Neural cell (in vitro differentiated cells): ENCODE measurements around the gene CAVIN1. TPM values are rescaled to one million over a fixed set of nuclear protein-coding genes. Genes with fewer than 3 reads are reported as not detected.

Experiments used
- H2AFZ ChIP-seq: fragments of 200-600, 300-800 bp; sonication (generic), shearing (Covaris generic); 2 replicates; pipeline ENCODE4 v1.6.0; 2014; ENCODE audit warnings: low read depth, mild to moderate bottlenecking, antibody characterized with exemption, low read length, moderate library complexity
- H3F3A ChIP-seq: fragments of 200-600 bp; shearing (Covaris generic); 2 replicates; pipeline ENCODE4 v1.6.1; 2016; ENCODE audit warnings: mild to moderate bottlenecking, moderate library complexity, mixed read lengths, antibody characterized with exemption, low read length; ENCODE audit not compliant: insufficient read depth, poor library complexity, severe bottlenecking
- H3K27ac ChIP-seq: fragments of 200-600, 300-800 bp; sonication (generic), shearing (Covaris generic); 2 replicates; pipeline ENCODE4 v1.5.1; 2014; ENCODE audit warnings: mild to moderate bottlenecking, low read length, moderate library complexity
- H3K27me3 ChIP-seq: fragments of 300-800, 200-600 bp; sonication (generic), shearing (Covaris generic); 2 replicates; pipeline ENCODE4 v1.6.0; 2014; ENCODE audit warnings: mild to moderate bottlenecking, low read depth, low read length, moderate library complexity; ENCODE audit not compliant: insufficient read depth
- H3K36me3 ChIP-seq: fragments of 300-800, 200-600 bp; sonication (generic), shearing (Covaris generic); 2 replicates; pipeline ENCODE4 v1.5.1; 2014; ENCODE audit warnings: mild to moderate bottlenecking, antibody characterized with exemption, low read length, moderate library complexity; ENCODE audit not compliant: insufficient read depth
- H3K4me2 ChIP-seq: fragments of 300-800, 200-600 bp; sonication (generic), shearing (Covaris generic); 2 replicates; pipeline ENCODE4 v1.6.0; 2014; ENCODE audit warnings: mild to moderate bottlenecking, low read length
- H3K4me3 ChIP-seq: fragments of 300-800, 200-600 bp; sonication (generic), shearing (Covaris generic); 2 replicates; pipeline ENCODE4 v1.5.1; 2014; ENCODE audit warnings: mild to moderate bottlenecking, low read length, moderate library complexity
- H3K79me2 ChIP-seq: fragments of 200-600 bp; shearing (Covaris generic); replicated peaks from 2 replicates; pipeline ENCODE4 v1.6.0; 2014; ENCODE audit warnings: mild to moderate bottlenecking, low read length, moderate library complexity; ENCODE audit not compliant: insufficient read depth
- H3K9ac ChIP-seq: fragments of 300-800, 200-600 bp; sonication (generic), shearing (Covaris generic); 2 replicates; pipeline ENCODE4 v1.6.1; 2016; ENCODE audit warnings: mild to moderate bottlenecking, low read length, mixed read lengths
- H3K9me2 ChIP-seq: fragments of 200-600 bp; shearing (Covaris generic); 2 replicates; pipeline ENCODE4 v1.6.1; 2016; ENCODE audit warnings: mild to moderate bottlenecking, low read length, mixed read lengths; ENCODE audit not compliant: insufficient read depth
- H3K9me3 ChIP-seq: fragments of 200-600, 300-800 bp; sonication (generic), shearing (Covaris generic); 2 replicates; pipeline ENCODE4 v1.6.1; 2016; ENCODE audit warnings: mild to moderate bottlenecking, mixed run types, low read length, moderate library complexity, mixed read lengths
- H4K20me1 ChIP-seq: fragments of 200-600 bp; shearing (Covaris generic); 2 replicates; pipeline ENCODE4 v1.6.1; 2016; ENCODE audit warnings: mild to moderate bottlenecking, mixed run types; ENCODE audit not compliant: insufficient read depth
- EP300 ChIP-seq: fragments of 450-650 bp; conservative IDR thresholded peaks from 2 replicates; pipeline ENCODE4 v1.6.1; 2014; ENCODE audit warnings: antibody characterized with exemption, mild to moderate bottlenecking, moderate library complexity; ENCODE audit not compliant: poor library complexity, severe bottlenecking
- EZH2 ChIP-seq: fragments of 200-600, 300-800 bp; shearing (Covaris generic), sonication (generic); IDR thresholded peaks from 2 replicates; pipeline ENCODE4 v1.6.1; 2014; ENCODE audit warnings: antibody characterized with exemption, low read length, borderline replicate concordance, mild to moderate bottlenecking; ENCODE audit not compliant: insufficient read depth, poor library complexity, severe bottlenecking
- MXI1 ChIP-seq: fragments of 450-650 bp; conservative IDR thresholded peaks from 2 replicates; pipeline ENCODE4 v1.6.1; 2014; ENCODE audit warnings: antibody characterized with exemption, mild to moderate bottlenecking; ENCODE audit not compliant: poor library complexity, severe bottlenecking
- POLR2AphosphoS5 ChIP-seq: IDR thresholded peaks from 2 replicates; pipeline ENCODE4 v1.6.1; 2012
- RAD21 ChIP-seq: fragments of 450-650 bp; conservative IDR thresholded peaks from 2 replicates; pipeline ENCODE4 v1.6.1; 2014; ENCODE audit warnings: antibody characterized with exemption, mild to moderate bottlenecking, moderate library complexity
- REST ChIP-seq: IDR thresholded peaks from 2 replicates; pipeline ENCODE4 v1.6.1; 2012; ENCODE audit warnings: borderline replicate concordance
- SMC3 ChIP-seq: fragments of 450-650 bp; conservative IDR thresholded peaks from 2 replicates; pipeline ENCODE4 v1.6.1; 2014; ENCODE audit warnings: antibody characterized with exemption, mild to moderate bottlenecking, moderate library complexity; ENCODE audit not compliant: poor library complexity
- TAF1 ChIP-seq: IDR thresholded peaks from 2 replicates; pipeline ENCODE4 v1.6.1; 2012; ENCODE audit warnings: low read depth
- polyA plus RNA-seq: library from polyadenylated mRNA; depleted of rRNA; stranded (reverse); fragments of >200 nt; gene quantifications from 2 replicates; pipeline ENCODE4 v1.2.3, GENCODE V29; 2014
- TF ChIP-seq, protein P1 (sequence below): fragments of 450-650 bp; IDR thresholded peaks from 2 replicates; pipeline ENCODE4 v1.5.1; 2014; ENCODE audit warnings: antibody characterized with exemption, mild to moderate bottlenecking, moderate library complexity; ENCODE audit not compliant: poor library complexity, severe bottlenecking

The CAVIN1 gene
- polyA plus RNA-seq, 1 donor from 2014 or later: 0.07 TPM

GRCh38 chr17:42413464-42414040 lies 9.5 kb downstream of the CAVIN1 start:
- Histone ChIP-seq H3K79me2 (no peaks in the 10 kb centered on the region), H2AFZ (no peak overlapping the region), H3K9me3 (no peaks in the 10 kb centered on the region), H3K27me3 (no peaks in the 10 kb centered on the region), H3K27ac (no peak overlapping the region), H3K4me3 (no peak overlapping the region), H3K36me3 (no peaks in the 10 kb centered on the region), H3K9me2 (no peaks in the 10 kb centered on the region), H3F3A (no peaks in the 10 kb centered on the region), H3K9ac (no peak overlapping the region), H3K4me2 (no peak overlapping the region), H4K20me1 (no peaks in the 10 kb centered on the region)
- TF ChIP-seq RAD21 (no peak), REST (no peak), POLR2AphosphoS5 (no peak), EZH2 (no peak), EP300 (no peak), MXI1 (no peak), TAF1 (no peak), SMC3 (no peak)
- TF ChIP-seq, protein P1, sequence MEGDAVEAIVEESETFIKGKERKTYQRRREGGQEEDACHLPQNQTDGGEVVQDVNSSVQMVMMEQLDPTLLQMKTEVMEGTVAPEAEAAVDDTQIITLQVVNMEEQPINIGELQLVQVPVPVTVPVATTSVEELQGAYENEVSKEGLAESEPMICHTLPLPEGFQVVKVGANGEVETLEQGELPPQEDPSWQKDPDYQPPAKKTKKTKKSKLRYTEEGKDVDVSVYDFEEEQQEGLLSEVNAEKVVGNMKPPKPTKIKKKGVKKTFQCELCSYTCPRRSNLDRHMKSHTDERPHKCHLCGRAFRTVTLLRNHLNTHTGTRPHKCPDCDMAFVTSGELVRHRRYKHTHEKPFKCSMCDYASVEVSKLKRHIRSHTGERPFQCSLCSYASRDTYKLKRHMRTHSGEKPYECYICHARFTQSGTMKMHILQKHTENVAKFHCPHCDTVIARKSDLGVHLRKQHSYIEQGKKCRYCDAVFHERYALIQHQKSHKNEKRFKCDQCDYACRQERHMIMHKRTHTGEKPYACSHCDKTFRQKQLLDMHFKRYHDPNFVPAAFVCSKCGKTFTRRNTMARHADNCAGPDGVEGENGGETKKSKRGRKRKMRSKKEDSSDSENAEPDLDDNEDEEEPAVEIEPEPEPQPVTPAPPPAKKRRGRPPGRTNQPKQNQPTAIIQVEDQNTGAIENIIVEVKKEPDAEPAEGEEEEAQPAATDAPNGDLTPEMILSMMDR: no peak

GRCh38 chr17:42411905-42412679 lies 11.0 kb downstream of the CAVIN1 start:
- Histone ChIP-seq H3K4me3 (no peak overlapping the region), H3K36me3 (no peaks in the 10 kb centered on the region), H3K79me2 (no peaks in the 10 kb centered on the region), H3K9me2 (no peaks in the 10 kb centered on the region), H4K20me1 (no peaks in the 10 kb centered on the region), H3F3A (no peaks in the 10 kb centered on the region), H3K27ac (no peak overlapping the region), H3K9ac (no peak overlapping the region), H2AFZ (no peak overlapping the region), H3K9me3 (no peaks in the 10 kb centered on the region), H3K4me2 (no peak overlapping the region), H3K27me3 (no peaks in the 10 kb centered on the region)
- TF ChIP-seq REST (no peak), SMC3 (no peak), EZH2 (no peak), MXI1 (no peak), EP300 (no peak), POLR2AphosphoS5 (no peak)
- TF ChIP-seq, protein P1: no peak
